IMR-90 (cell line): Measurements from ENCODE around the gene TRABD. TPM values are rescaled to one million over a fixed set of nuclear protein-coding genes. Genes with fewer than 3 reads are reported as not detected.

Experiments used
- ATAC-seq: fragments of 200-7000 bp; cut with Tn5 transposase; 2 replicates; pipeline ENCODE4 v1.9.1; 2020; ENCODE audit warnings: low read depth, mild to moderate bottlenecking, moderate library complexity
- BruUV-seq: library from RNA; stranded (reverse); fragments of 400-500 nt; replicated peaks from 2 replicates; lab custom pipeline; 2021; lab: Mats Ljungman, UMichigan
- CTCF ChIA-PET: fragments of 300-600 bp; formaldehyde crosslinking; extraction: SDS; loops from one replicate; lab custom pipeline; 2021; ENCODE audit warnings: antibody characterized with exemption; lab: Yijun Ruan, JAX
- POLR2A ChIA-PET: fragments of 300-600 bp; sonication (Branson Sonifier 250); formaldehyde crosslinking; loops from one replicate; lab custom pipeline; 2022; ENCODE audit warnings: antibody characterized with exemption; ENCODE audit not compliant: unreplicated experiment; lab: Charles Lee
- DNase-seq: peaks from one replicate; pipeline ENCODE4 v3.0.0; 2013
- H2AFZ ChIP-seq: replicated peaks from 2 replicates; pipeline ENCODE3; 2013; ENCODE audit warnings: low read length, mild to moderate bottlenecking; ENCODE audit not compliant: poor library complexity
- H2AK5ac ChIP-seq: 2 replicates; pipeline ENCODE4 v1.6.1; 2013; ENCODE audit warnings: low read depth, low read length, inconsistent platforms
- H2AK9ac ChIP-seq: replicated peaks from 2 replicates; pipeline ENCODE3; 2013; ENCODE audit warnings: mild to moderate bottlenecking, low read depth, low read length, moderate library complexity; ENCODE audit not compliant: poor library complexity
- H2BK120ac ChIP-seq: 2 replicates; pipeline ENCODE4 v1.6.1; 2013; ENCODE audit warnings: low read depth, low read length, inconsistent platforms
- H2BK15ac ChIP-seq: 3 replicates; pipeline ENCODE4 v1.6.1; 2013; ENCODE audit warnings: low read depth, low read length, inconsistent platforms
- H2BK20ac ChIP-seq: 2 replicates; pipeline ENCODE4 v1.6.1; 2013; ENCODE audit warnings: low read depth, mild to moderate bottlenecking, inconsistent platforms, low read length, moderate library complexity
- H2BK5ac ChIP-seq: 2 replicates; pipeline ENCODE4 v1.6.1; 2013; ENCODE audit warnings: mild to moderate bottlenecking, low read depth, low read length, inconsistent platforms; ENCODE audit not compliant: poor library complexity, severe bottlenecking
- H3K14ac ChIP-seq: replicated peaks from 2 replicates; pipeline ENCODE4 v1.6.1; 2013; ENCODE audit warnings: low read depth, low read length, inconsistent platforms
- H3K18ac ChIP-seq: 2 replicates; pipeline ENCODE4 v1.6.1; 2013; ENCODE audit warnings: low read depth, low read length, control low read depth
- H3K23ac ChIP-seq: 2 replicates; pipeline ENCODE4 v1.6.1; 2013; ENCODE audit warnings: low read depth, low read length, inconsistent platforms
- H3K27ac ChIP-seq: 2 replicates; pipeline ENCODE4 v1.5.1; 2013; ENCODE audit warnings: mild to moderate bottlenecking, control low read depth, low read length; ENCODE audit not compliant: insufficient read depth
- H3K27me3 ChIP-seq: 2 replicates; pipeline ENCODE4 v1.6.1; 2013; ENCODE audit warnings: low read length; ENCODE audit not compliant: control insufficient read depth, insufficient read depth
- H3K36me3 ChIP-seq: 2 replicates; pipeline ENCODE4 v1.6.1; 2013; ENCODE audit warnings: low read length, mixed read lengths; ENCODE audit not compliant: control insufficient read depth, insufficient read depth
- H3K4ac ChIP-seq: 2 replicates; pipeline ENCODE4 v1.6.1; 2013; ENCODE audit warnings: low read depth, low read length, inconsistent platforms
- H3K4me1 ChIP-seq: 2 replicates; pipeline ENCODE4 v1.6.1; 2013; ENCODE audit warnings: low read length, mixed read lengths; ENCODE audit not compliant: control insufficient read depth, insufficient read depth
- H3K4me2 ChIP-seq: 2 replicates; pipeline ENCODE4 v1.6.1; 2013; ENCODE audit warnings: low read depth, mild to moderate bottlenecking, control low read depth, low read length, moderate library complexity
- H3K4me3 ChIP-seq: 2 replicates; pipeline ENCODE4 v1.5.1; 2013; ENCODE audit warnings: low read depth, mild to moderate bottlenecking, control low read depth, low read length, moderate library complexity; ENCODE audit not compliant: insufficient read depth
- H3K56ac ChIP-seq: 2 replicates; pipeline ENCODE4 v1.6.1; 2013; ENCODE audit warnings: low read length, inconsistent platforms; ENCODE audit not compliant: insufficient read depth; ENCODE audit errors: extremely low read depth
- H3K79me1 ChIP-seq, 2 experiments: 2 replicates each; pipeline ENCODE4 v1.6.1; 2013; ENCODE audit warnings: low read length in 2 of 2, inconsistent platforms in 1 of 2, low read depth in 1 of 2
- H3K9ac ChIP-seq: 2 replicates; pipeline ENCODE4 v1.6.1; 2013; ENCODE audit warnings: low read depth, low read length, control low read depth
- H3K9me1 ChIP-seq: 2 replicates; pipeline ENCODE4 v1.6.1; 2013; ENCODE audit warnings: low read length, inconsistent platforms; ENCODE audit not compliant: insufficient read depth
- H3K9me3 ChIP-seq: 2 replicates; pipeline ENCODE4 v1.6.1; 2013; ENCODE audit warnings: low read length; ENCODE audit not compliant: control insufficient read depth, insufficient read depth
- H4K20me1 ChIP-seq: 2 replicates; pipeline ENCODE4 v1.6.1; 2013; ENCODE audit warnings: low read length, inconsistent platforms; ENCODE audit not compliant: insufficient read depth
- H4K5ac ChIP-seq: 2 replicates; pipeline ENCODE4 v1.6.1; 2013; ENCODE audit warnings: mild to moderate bottlenecking, low read depth, low read length, control low read depth
- H4K8ac ChIP-seq, 2 experiments: 2 replicates each; pipeline ENCODE4 v1.6.1; 2013; ENCODE audit warnings: low read depth in 2 of 2, low read length in 2 of 2, control low read depth in 1 of 2, inconsistent platforms in 1 of 2
- H4K91ac ChIP-seq: 2 replicates; pipeline ENCODE4 v1.6.1; 2013; ENCODE audit warnings: low read depth, low read length, inconsistent platforms; ENCODE audit not compliant: insufficient read depth
- BHLHE40 ChIP-seq: fragments of 150-350 bp; IDR thresholded peaks from 2 replicates; pipeline ENCODE4 v1.6.1; 2016; ENCODE audit warnings: mild to moderate bottlenecking, low read depth, low read length
- MAZ ChIP-seq: IDR thresholded peaks from 2 replicates; pipeline ENCODE4 v1.6.1; 2012; ENCODE audit warnings: low read depth, mild to moderate bottlenecking, low read length, improper control_type of control experiment, moderate library complexity, borderline replicate concordance
- WGBS, 2 experiments: methylation state at CpG; one replicate each; pipeline versions ENCODE4 v1.1.5 to v1.1.7; 2013; ENCODE audit warnings: missing lambda C conversion rate in 2 of 2; ENCODE audit not compliant: insufficient read length in 1 of 2; ENCODE audit errors: extremely low coverage in 2 of 2; 5-methylcytosine and 5-hydroxymethylcytosine counted together
- dilution Hi-C: fragments of 300-500 bp; cut with HindIII; formaldehyde crosslinking; loops from one replicate; pipeline ENCODE4 v1.14.3; 2018; ENCODE audit warnings: low sequenced_read_pairs; ENCODE audit not compliant: unreplicated experiment
- in situ Hi-C: fragments of 300-500 bp; cut with MboI; formaldehyde crosslinking; loops from 3 replicates; pipeline ENCODE4 v1.14.3; 2019; ENCODE audit warnings: low sequenced_read_pairs, inconsistent platforms, mixed read lengths
- intact Hi-C: fragments of 100-400 bp; cut with micrococcal nuclease; formaldehyde crosslinking; loops from 2 replicates; pipeline ENCODE4 v1.10.0; 2022
- polyA plus RNA-seq, 3 experiments: library from polyadenylated mRNA; depleted of rRNA; stranded (reverse); fragments of >200 nt; gene quantifications; 2 replicates each; pipeline ENCODE4 v1.2.3, GENCODE V29; 2012; ENCODE audit warnings: low replicate concordance in 1 of 3
- total RNA-seq: library from RNA; depleted of rRNA; stranded (reverse); fragments of >200 nt; gene quantifications from 2 replicates; pipeline ENCODE4 v1.2.3, GENCODE V29; 2012

TRABD gene
- total and polyA plus RNA-seq, 2 of the 4 experiments (the other 2 are of a cell fraction): 13.4 to 42.7 TPM

DNA sequence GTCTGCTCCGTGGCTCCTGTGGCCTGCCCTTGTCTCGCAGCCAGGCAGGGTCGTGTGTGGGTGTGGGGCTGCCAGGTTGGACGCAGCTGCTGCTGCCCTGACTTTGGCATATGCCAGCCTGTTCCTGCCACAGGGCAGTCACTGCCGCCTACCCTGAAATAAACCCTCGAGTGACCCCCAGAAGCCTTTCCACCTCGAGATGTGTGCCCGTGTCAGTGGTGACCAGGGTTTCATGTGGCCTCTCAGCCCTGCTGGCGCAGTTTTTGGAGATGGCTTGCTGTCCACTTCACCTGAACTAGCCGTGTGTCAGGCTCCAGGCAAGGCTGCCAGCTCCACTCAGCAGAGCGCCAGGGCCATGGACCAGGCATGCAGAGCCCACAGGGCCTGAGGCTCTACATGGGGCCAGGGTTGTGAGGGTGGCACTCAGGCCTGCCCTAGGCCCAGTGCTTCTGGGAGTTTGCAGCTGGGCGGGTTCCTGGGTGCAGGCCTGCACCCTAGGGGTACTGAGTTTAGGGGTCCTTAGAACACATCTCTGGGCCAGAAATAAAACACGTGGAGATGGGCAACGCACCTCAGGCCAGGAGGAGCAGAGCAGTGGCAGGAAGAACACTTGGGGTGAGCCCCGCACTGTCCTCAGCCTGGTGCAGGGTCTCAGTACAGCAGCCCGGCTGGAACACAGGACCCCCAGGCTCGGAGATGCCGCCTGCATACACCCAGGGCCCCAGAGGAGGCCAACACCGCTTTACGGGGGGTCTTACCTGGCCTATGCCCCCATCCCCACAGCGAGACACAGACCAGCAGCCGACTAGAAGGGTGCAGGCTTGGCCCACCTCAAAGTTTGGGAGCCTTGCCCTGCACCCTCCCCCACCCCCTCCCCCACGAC is 24.0 kb upstream of the TRABD start:
- no peak for TF ChIP-seq MAZ
- no peak for TF ChIP-seq BHLHE40
- no peak overlapping the region for H2AFZ ChIP-seq
- no peak overlapping the region for H2BK20ac ChIP-seq
- peaks cover 20% of the 10 kb centered on the region for H3K36me3 ChIP-seq
- H3K18ac ChIP-seq: no peak overlapping the region
- in situ Hi-C loops (no loop called here), intact Hi-C loops (no loop called here), dilution Hi-C loops (no loop called here)
- H3K27me3 ChIP-seq: no peaks in the 10 kb centered on the region
- H3K4ac ChIP-seq: no peak overlapping the region
- no peak overlapping the region for H2BK15ac ChIP-seq
- H3K4me2 ChIP-seq: no peak overlapping the region
- no peaks in the 10 kb centered on the region for H3K9me3 ChIP-seq
- no peak overlapping the region for H3K9ac ChIP-seq
- H4K8ac ChIP-seq: no peak overlapping the region
- H3K56ac ChIP-seq: no peak overlapping the region
- no TSS peak for BruUV-seq
- no peak for ATAC-seq
- H2BK120ac ChIP-seq: no peak overlapping the region
- H4K91ac ChIP-seq: no peak overlapping the region
- no peak overlapping the region for H3K23ac ChIP-seq
- no peak overlapping the region for H3K27ac ChIP-seq
- H3K4me1 ChIP-seq: no peaks in the 10 kb centered on the region
- no peaks in the 10 kb centered on the region for H4K20me1 ChIP-seq
- H3K9me1 ChIP-seq: no peaks in the 10 kb centered on the region
- H2BK5ac ChIP-seq: no peak overlapping the region
- POLR2A ChIA-PET: no interaction called here
- WGBS, 2 experiments: 82% methylated on average over 10 of the region's 23 CpGs; no CpG with 5 or more reads in 1 of the 2 experiments
- no peak overlapping the region for H4K5ac ChIP-seq
- no peak overlapping the region for H3K14ac ChIP-seq
- H2AK9ac ChIP-seq: no peak overlapping the region
- CTCF ChIA-PET: no interaction called here
- no peak for DNase-seq
- H2AK5ac ChIP-seq: no peak overlapping the region
- H3K79me1 ChIP-seq: no peaks in the 10 kb centered on the region
- no peak overlapping the region for H3K4me3 ChIP-seq
